ENCODE data around the gene TMEM52.
A peak's percentile ranks its signal among the peaks of the same experiment; 100 is the strongest.
"Not testable (repeated sequence)": the region's sequence is repeated elsewhere in the genome, so short reads cannot be mapped to it uniquely, and the experiment has no call there.

Gene TMEM52

DNA sequence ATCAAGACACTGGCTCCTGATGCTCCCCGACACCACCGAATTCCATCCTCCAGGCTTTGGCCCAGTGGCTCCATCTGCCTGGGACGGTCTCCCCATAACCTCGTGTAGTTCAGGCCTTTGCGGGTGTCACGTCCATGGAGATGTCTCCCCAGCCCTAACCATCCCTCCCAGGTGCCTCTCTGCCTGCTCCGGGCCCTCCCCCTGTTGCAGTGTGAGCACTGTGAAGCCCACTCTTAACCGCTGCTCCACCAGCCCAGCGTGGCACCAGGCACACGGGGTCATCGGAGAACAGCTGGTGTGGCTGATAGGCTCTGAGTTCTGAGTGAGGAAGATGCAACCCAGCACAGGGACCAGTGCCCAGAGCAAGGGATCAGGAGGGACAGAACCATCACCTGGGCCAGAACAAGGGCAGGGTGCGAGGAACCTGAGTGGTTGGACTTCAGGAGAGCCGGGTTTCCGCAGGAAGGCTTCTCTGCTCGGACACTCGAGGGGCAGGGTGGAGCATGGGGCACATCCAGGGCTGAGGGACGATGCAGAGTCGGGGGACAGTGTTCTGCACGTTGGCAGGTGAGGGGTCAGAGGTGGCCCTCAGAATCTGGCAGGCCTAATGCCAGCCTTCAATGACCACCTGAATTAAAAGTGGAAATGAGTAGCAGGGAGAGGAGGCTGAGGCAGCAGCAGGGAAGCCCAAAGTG lies 25.6 kb downstream of the TMEM52 start:
- no peak for DNase-seq

DNA sequence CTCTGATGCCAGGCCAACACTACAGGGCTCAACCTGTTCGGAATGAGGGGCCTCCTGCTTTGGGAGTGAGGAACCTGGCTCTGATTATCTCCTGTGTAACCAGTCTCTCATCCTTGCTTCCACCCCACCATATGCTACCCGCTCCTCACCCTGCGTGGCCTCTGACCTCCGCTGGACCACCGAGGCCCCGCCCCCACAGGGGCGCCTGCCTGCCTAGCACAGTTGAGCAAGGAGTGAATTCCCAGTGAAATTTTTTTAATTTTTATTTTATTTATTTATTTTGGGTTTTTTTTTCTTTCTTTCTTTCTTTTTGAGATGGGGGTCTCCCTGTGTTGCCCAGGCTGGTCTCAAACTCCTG lies 26.3 kb downstream of the TMEM52 start:
- DNase-seq, result no peak

DNA sequence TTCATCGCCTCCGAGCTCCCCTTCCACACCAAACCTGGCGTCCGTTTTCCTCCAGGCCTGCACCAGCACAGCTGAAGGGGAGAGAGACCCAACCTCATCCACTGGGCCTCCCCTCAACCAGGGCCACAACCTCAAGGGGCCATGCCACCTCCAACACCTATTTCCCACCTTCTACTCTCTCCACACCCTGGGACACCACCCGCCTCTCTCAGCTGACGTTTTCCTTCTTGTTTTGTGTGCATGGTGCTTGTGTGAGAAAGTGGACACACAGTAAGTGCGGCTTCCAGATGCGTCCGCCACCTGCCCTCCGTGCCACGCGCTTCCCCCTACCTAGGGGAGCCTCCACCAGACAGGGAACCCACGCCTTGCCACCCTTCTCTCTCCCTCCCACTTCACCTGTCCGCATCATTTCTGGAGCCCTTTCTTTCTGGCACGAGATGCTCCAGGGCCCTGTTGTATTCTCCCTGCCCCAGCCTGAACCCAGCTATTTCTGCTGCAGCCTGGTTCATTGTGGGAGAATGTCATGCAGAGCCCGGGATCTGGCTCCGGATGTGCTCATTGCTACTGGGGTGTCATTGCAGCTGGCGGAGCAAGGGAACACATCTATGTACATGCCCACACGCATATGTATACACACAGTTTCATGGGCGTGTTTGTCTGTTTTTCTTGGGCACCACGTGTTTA lies 26.9 kb downstream of the TMEM52 start:
- DNase-seq, result no peak

DNA sequence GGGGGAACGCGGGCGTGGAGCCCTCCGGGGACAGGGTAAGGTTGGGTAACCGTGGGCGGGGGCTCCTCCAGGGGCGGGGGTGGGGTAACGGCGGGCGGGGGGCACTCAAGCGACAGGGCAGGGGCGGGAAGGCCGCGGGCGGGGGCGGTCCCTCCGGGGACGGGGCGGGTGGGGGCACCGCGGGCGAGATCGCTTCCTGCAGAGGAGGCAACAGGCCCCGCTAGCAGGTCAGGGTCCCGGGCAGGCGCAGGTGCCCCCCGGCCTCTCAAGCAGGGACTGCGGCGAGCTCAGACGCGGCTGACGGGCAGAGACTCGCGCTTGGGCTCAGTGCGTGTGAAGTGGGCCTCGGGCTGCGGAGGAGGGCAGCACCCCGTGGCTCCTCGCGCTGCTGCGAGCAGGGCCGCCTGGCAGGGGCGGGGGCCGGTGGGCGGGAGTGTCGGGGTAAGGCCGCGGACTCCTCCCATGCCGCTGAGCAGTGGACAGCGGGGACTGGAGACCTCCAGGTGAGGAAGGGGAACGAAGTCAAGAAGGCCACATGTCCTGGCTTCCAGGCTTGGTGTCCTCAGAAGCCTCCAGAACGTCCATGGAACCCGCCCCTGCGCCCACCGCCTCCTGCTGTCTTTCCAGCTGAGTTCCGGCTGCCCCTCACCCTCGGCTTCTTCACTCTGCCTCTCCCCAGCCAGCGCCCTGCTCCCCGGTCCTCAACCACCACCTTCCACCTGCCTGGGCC lies 27.6 kb downstream of the TMEM52 start:
- peak; percentile 73 for DNase-seq

DNA sequence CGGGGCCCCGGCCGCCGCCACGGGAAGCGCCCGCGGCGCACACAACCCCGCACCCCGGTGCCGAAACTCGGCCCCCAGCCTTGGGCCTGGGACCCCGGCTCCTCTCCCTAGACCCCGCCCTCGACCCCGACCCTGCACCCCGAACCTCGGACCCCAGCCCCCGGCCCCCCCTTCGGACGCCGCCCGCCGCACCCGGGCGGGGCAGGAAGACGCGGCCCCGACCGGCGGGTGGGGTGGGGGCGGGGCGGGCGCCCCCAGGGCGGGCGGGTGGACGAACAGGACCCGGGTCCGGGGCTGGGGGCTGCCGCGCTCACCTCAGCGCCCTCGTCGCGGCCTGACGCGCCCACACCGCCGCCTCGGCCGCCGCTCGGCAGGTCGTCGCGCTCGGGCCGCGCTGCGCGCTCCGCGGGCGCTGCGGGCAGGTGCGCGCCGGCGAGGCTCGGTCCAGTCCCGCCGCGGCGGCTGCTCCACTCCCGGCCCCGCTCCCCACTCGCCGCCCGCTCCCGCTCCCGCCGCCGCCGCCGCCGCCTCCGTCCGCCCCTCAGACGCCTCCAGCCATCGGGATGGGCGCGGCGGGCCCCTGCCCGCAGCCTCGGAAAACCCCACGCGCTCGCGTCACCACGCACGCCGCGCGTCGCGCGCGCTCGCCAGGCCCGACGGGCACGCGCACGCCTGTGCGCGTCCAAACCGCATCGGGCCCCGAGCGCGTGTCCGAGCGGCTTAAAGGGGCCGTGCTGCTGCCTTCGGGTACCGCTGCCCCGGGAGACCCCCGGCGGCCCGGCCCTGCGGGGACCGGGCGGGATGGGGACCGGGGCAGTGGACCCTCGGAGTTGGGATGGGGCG lies 28.4 kb downstream of the TMEM52 start, which contains the start of gene GNB1:
GNB1 (minus strand) TSS at position 582 of the 843 bp plus-strand sequence. CDS start 65,634 bp downstream, outside the sequence.
- peak; percentile 96 for DNase-seq

DNA sequence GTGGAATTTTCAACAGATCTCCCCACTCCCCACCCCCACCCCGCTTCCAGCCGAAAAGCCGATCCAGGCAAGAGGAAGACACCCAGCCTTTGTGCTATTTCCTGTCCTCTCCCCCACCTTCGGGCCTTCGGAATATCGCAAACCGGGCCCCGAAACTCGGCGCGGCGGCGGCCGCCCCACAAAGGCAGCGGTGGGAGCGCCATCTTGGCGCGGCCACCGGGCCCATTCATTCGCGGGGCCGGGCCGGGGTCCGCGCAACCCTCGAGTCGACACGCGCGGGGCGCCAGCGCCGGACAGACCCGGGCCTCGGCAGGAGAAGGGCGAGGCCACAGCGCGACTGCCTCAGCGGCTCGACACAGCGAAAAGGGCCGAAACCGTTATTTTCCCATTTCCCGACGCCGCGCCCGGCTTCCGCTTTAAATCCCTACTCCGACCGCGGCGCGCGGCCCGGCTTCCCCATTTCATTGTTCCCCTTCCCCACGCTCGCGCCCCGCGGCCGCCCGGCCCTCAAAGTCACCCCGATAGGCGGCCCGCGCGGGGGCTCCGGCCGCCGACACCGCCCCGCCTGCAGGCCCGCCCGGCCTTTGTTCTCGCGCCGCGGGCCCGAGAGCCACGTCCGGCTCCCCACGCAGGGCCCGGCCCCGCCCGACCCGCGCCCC lies 29.1 kb downstream of the TMEM52 start:
- peak; percentile 74 for DNase-seq

DNA sequence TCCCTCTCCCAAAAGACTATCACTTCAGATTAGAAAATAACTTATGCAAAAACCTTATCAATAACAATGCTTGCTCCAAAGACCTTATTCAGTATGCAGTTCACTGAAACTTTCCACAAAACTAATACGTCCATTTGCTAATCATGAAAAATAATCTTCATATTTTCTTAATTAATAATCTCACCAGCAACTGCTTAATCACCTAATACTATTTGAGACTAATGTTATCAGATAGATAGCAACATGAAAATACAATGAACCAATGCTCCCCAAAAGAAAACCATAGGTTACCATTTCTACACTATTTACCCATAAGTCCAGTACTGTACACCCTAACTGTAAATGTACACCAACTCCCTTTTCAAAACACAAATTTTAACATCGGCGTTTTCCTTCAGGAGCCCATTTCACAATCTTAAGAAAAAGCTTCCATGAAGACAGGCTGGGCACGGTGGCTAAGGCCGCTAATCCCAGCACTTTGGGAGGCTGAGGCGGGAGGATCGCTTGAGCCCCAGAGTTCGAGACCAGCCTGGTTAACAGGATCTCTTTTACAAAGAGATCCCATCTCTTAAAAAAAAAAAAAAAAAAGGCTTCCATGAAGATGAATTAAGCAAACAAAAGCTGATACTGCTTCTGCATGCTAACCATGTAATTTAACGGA lies 29.9 kb downstream of the TMEM52 start:
- peak; percentile 38 for DNase-seq

DNA sequence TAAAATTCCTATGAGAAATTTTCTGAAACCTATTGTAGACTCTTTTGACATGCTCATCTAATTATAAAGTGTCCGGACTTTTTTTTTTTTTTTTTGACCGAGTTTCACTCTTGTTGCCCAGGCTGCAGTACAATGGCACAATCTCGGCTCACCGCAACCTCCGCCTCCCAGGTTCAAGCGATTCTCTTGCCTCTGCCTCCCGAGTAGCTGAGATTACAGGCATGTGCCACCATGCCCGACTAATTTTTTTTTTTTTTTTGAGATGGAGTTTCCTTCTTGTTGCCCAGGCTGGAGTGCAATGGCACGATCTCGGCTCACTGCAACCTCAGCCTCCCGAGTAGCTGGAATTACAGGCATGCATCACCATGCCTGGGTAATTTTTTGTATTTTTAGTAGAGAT lies 35.2 kb downstream of the TMEM52 start:
- not testable (repeated sequence) for DNase-seq

DNA sequence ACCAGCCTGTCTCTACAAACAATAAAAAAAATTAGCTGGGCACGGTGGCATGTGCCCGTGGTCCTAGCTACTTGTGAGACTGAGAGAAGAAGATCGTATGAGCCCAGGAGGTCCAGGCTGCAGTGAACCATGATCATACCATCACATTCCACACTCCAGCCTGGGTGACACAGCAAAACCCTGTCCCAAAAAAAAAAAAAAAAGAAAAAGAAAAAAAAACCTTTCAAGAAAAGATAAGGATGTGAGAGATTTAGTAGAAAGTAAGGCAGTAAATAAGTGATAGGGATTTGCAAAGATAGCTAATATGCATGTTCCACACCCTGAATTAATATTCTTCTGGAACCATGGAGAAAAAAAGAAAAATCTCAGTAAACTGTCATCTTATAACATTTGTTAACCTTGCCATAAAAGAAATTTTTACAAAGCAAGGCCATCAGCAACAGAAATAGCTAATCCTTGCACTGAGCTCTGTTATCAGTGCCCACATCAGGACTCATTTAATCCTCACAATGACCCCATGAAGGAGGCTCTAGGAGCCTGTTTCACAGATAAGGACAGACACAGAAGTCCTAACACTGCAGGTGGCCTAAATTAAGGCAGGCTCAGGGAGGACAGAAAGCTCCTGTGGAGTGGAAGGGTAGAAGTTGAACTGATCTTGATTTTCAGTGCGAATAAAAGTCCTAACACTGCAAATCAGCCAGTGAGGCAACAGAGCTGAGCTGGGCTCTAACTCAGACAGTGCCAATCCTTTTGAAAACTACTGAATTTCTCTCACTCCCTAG lies 35.8 kb downstream of the TMEM52 start:
- no peak for DNase-seq

DNA sequence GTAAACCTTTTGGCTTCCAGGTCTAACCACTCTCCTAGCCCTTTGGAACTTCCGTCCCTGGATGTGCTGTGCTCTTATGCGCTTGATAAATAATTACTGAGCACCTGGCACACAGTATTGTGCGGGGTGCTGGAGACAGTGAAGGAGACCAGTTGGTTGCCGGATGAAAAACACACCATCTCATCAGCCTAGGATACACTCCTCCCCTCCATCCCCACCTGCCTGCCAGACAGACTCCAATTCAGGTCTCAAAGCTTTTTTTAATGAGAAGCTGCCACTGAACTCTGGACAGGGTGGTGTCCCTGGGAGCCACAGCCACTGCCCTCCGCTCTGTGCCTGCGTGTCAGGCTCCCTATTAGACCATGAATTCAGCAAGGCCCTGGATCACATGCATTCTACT lies 37.4 kb downstream of the TMEM52 start:
- DNase-seq, result no peak

DNA sequence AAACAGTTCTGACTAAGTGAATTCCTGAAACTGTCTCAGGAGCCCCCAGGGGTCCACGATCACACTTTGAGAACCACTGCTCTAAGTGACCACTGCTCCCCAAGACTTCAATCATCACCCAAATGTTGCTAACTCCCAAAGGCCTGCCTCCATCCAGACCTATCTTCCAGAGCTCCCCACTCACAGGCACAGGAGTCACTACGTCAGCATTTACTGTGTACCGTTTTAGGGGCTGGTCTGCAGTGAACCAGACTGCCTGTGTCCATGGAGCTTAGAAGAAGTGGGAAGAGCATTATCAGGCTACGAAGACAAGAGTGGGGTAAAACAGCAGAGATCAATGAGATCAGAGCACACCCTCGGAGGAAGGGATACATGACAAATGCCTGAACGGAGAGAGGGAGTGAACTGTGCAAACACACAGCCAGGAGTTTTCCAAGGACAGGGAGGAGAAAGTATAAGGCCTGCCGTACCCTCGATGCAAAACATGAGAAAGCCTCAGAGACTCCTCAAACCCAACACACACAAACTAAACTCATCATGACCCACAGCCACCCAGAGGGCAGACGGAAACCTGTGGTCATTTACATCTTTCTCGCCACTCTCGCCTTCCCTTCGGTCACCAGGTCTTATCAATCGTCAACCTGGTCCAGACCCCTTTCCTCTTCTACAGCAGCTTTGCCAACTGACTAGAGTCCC lies 38.3 kb downstream of the TMEM52 start:
- no peak for DNase-seq

DNA sequence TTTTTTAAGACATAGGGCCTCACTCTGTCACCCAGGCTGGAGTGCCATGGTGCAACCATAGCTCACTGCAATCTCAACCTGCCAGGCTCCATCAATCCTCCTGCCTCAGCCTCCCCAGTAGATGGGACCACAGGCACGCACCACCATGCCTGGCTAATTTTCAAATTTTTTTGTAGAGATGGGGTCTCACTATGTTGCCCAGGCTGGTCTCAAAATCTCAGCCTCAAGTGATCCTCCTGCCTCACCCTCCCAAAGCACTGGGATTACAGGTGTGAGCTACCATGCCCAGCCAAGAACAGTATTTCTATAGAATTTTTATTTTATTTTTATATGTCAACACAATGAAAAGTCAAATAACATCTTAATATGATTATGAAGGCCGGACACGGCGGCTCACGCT lies 39.1 kb downstream of the TMEM52 start:
- no peak for DNase-seq

DNA sequence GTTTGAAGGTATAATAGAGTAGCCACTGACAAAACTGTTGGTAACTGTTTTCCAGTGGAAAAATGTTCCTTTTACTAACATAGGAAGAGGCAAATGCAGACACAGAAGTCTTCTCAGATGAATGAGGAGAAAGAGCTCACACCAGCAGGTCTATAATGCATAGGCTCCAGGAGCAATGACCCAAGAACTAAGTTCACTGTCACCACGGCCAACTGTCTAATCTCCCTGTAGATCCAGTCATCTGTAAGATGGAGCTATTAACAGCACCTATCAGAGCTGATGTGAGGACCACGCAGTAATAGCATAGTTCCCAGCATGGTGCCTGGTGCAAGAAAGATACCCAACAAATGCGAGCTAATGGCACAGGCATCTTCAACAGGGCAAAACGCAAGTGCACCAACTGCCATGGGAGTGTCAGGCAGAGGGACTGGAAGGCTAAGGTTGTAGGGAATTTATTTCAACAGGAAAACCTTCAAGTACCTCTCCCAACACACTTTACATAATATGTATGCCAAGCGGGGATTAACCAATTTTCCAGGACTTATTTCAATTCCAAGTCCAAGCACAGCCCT lies 41.1 kb downstream of the TMEM52 start:
- DNase-seq, result no peak

DNA sequence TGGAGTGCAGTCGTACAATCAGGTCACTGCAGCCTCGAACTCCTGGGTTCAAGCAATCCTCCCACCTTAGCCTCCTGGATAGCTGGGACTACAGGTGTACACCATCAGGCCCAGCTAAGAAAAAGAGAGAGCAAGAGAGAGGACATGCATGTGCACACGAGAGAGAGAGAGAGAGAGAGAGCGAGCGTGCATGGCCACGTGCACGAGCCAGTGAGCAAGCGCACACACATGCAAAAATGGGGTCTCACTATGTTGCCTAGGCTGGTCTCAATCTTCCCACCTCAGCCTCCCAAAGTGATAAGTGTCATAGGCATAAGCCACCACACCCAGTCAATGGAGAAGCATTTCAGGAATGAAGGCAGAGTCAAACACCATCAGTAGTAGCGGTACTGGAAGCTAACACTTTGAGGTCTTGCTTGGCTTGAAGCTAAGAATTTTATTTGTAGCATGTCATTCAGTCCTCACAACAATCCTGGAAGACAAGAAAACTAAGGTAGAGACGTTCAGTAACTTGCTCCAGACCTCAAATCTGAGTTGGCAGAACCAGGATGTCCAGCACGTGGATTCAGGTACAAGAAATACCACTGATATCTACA lies 42.6 kb downstream of the TMEM52 start:
- DNase-seq, result no peak

DNA sequence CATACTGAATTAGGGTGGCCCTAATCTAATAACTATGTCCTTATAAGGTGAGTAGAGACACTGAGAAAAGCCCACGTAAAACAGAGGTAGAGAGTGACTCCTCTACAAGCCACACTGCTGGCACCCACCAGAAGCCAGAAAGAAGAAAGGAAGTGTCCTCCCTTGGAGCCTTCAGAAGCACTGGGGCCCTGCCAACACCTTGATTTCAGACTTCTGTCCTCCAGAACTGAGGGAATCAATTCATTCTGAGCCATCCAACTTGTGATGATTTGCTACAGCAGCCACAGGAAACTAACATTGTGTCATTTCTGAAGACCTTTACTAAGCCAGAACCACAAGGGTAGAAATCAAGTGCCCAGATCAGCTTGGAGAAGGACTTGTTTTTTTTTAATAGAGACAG lies 43.1 kb downstream of the TMEM52 start:
- DNase-seq, result no peak

DNA sequence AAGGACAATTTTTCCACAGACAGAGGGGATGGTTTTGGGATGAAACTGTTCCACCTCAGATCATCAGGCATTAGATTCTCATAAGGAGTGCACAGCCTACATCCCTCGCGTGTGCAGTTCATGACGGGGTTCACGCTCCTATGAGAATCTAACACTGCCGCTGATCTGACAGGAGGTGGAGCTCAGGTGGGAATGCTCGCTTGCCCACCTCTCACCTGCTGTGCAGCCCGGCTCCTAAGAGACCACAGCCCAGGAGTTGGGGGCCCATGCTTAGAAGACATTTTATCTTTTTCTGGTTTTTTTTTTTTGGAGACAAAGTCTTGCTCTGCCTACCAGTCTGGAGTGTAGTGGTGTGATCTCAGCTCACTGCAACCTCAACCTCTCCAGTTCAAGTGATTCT lies 44.2 kb downstream of the TMEM52 start:
- no peak for DNase-seq

DNA sequence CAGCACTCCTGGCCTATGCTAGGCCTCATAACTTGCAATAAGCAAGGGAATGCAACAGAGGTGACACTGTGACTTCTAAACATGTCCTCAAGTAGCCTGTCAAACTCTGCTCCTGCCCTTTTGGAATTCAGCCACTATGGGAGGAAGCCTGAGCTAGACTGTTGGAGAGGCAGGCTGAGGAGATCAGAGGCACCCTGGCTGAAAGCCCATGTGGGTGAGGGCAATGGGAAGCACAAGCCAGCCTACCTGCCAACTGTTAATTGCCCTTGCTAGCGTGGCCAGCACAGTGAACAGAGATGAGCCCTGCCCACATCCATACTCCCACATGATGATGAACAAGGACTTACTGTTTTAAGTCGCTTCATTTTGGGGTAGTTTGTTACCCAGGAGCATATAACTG lies 45.9 kb downstream of the TMEM52 start:
- no peak for DNase-seq

DNA sequence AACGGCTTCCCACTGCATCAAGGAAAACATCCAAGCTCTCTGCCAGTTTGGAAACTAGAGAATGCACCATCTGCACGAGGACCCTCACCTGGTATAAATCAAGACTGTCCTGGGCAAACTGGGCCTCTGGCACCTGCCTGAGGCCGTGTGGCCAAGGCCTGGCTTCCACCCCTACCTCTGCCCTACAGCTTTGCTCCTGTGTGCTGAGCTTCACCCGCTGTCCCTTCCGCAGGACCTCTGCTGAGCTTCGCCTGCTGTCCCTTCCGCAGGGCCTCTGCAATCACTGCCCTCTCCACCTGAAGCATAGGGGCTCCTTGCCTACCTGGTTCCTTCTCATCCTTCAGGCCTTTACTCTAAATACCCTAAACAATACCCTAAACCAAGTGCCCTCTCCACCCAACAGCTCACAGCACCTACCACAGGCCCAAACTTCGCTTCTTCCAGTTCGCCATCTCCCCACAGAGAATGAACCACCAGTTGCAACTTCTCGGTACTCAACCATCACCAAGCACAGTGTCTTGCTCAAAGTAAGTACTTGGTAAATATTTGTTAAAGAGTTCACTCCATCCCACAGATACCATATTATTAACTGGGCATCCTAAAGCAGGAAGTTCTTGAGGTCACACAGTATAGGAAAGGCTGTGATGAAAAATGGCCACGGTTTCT lies 46.6 kb downstream of the TMEM52 start:
- DNase-seq, result no peak

DNA sequence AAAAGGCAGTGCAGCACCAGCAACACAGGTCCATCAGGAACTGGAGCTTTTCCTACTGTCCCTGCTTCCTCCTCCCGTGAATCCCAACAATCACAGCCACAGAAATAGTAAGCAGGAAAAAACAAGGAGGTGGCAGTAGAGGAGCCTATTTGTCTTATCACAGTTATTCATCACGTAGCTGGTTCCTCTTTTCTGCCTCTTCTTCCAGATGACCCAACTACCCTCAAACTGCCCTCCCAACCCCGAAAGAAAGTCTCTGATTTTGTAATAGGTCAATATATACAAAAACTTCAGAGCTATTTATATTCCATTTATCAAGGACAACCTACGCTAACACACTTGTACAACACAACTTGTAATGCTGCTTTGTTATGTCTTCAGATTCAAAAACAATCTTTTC lies 49.6 kb downstream of the TMEM52 start:
- no peak for DNase-seq

Data from DMS53 (cell line).